Measurements from ENCODE around the gene TLK1.

GRCh38 chr2:170943041-170943440, 217.7 kb downstream of the TLK1 start:
- TF ChIP-seq POLR2A (IDR thresholded peaks at IDR 0.05): no peak
- no peak for TF ChIP-seq CTCF (IDR thresholded peaks at IDR 0.05)
- TF ChIP-seq POLR2AphosphoS5 (IDR thresholded peaks at IDR 0.05): no peak
